ENCODE results near the gene GTF3A. TPM values are rescaled to one million over a fixed set of nuclear protein-coding genes. Genes with fewer than 3 reads are reported as not detected.

Gene GTF3A
- total RNA-seq, 4 donors from 2014 or later: 50.2 to 145 (median 120) TPM

- H3K4me3 ChIP-seq (replicated peaks in 1 of 3): no peak overlapping the region
- peak overlapping the region in 1 of 3 donors; percentile 44 for H3K27ac ChIP-seq
- DNase-seq: peak; percentile 52 to 71
- intact Hi-C loops (cut with DNase I): loop anchor here (10.0 kb wide), 1 partner anchor 187 kb away; the partner anchor contains the start of gene RPL21
- no peaks in the 10 kb centered on the region for H3K9me3 ChIP-seq
- TF ChIP-seq POLR2A (IDR thresholded peaks at IDR 0.05) (no peak), CTCF (IDR thresholded peaks at IDR 0.05) (peak in 1 of 6 experiments; percentile 9)
- WGBS, 2 donors: 43 to 60% methylated on average over 15 of the region's 15 CpGs
- no peaks in the 10 kb centered on the region for H3K27me3 ChIP-seq
- no peaks in the 10 kb centered on the region for H3K36me3 ChIP-seq
- H3K4me1 ChIP-seq: peaks cover 0 to 18% of the 10 kb centered on the region in 2 donors
Measured at GRCh38 chr13:27442071-27442647, 17.7 kb downstream of the GTF3A start.

GRCh38 chr13:27442797-27443196 lies 18.4 kb downstream of the GTF3A start:
- no peak for DNase-seq
- peak overlapping the region in 1 of 3 donors; percentile 44 for H3K27ac ChIP-seq
- WGBS, 2 donors: 97 to 100% methylated on average over 7 of the region's 7 CpGs
- no peaks in the 10 kb centered on the region for H3K9me3 ChIP-seq
- TF ChIP-seq CTCF (IDR thresholded peaks at IDR 0.05): no peak
- H3K27me3 ChIP-seq: no peaks in the 10 kb centered on the region
- no peak overlapping the region for H3K4me3 ChIP-seq (replicated peaks in 1 of 3)
- intact Hi-C loops (cut with DNase I): loop anchor here (10.0 kb wide), 1 partner anchor 188 kb away; the partner anchor contains the start of gene RPL21
- peaks cover 4 to 18% of the 10 kb centered on the region in 2 donors for H3K4me1 ChIP-seq
- H3K36me3 ChIP-seq: no peaks in the 10 kb centered on the region

- H3K27ac ChIP-seq: peak overlapping the region in 1 of 3 donors; percentile 56
- intact Hi-C loops (cut with DNase I): loop anchor here (10.0 kb wide), 1 partner anchor 192 kb away; the partner anchor contains the start of gene RPL21
- H3K4me1 ChIP-seq: peaks cover 24 to 29% of the 10 kb centered on the region in 2 donors
Measured at GRCh38 chr13:27446986-27447583, 22.7 kb downstream of the GTF3A start.

GRCh38 chr13:27448308-27448707 lies 23.9 kb downstream of the GTF3A start:
- DNase-seq: no peak
- Histone ChIP-seq H3K4me3 (replicated peaks in 1 of 3) (no peak overlapping the region), H3K9me3 (no peaks in the 10 kb centered on the region), H3K4me1 (peaks cover 19 to 24% of the 10 kb centered on the region in 2 donors), H3K27me3 (no peaks in the 10 kb centered on the region), H3K36me3 (no peaks in the 10 kb centered on the region), H3K27ac (peak overlapping the region in 1 of 3 donors; percentile 37)
- TF ChIP-seq POLR2A (IDR thresholded peaks at IDR 0.05): no peak
- no peak for TF ChIP-seq CTCF (IDR thresholded peaks at IDR 0.05)
- WGBS, 2 donors: 85 to 88% methylated on average over 4 of the region's 4 CpGs
- intact Hi-C loops (cut with DNase I): loop anchor here (10.0 kb wide), 1 partner anchor 194 kb away; the partner anchor contains the start of gene RPL21

More at GRCh38 chr13:27446986-27447583, 22.7 kb downstream of the GTF3A start:
- no peak overlapping the region for H3K4me3 ChIP-seq (replicated peaks in 1 of 3)
- 69 to 75% methylated on average over 7 of the region's 7 CpGs for WGBS, 2 donors
- H3K27me3 ChIP-seq: no peaks in the 10 kb centered on the region
- no peaks in the 10 kb centered on the region for H3K9me3 ChIP-seq
- no peaks in the 10 kb centered on the region for H3K36me3 ChIP-seq
- no peak for DNase-seq
- no peak for TF ChIP-seq POLR2A (IDR thresholded peaks at IDR 0.05)
- TF ChIP-seq CTCF (IDR thresholded peaks at IDR 0.05): no peak

GRCh38 chr13:27449081-27449603 lies 24.7 kb downstream of the GTF3A start:
- intact Hi-C loops (cut with DNase I): loop anchor here (10.0 kb wide), 1 partner anchor 194 kb away; the partner anchor contains the start of gene RPL21
- TF ChIP-seq CTCF (IDR thresholded peaks at IDR 0.05): no peak
- no peak for TF ChIP-seq POLR2A (IDR thresholded peaks at IDR 0.05)
- Histone ChIP-seq H3K4me1 (peaks cover 19 to 24% of the 10 kb centered on the region in 2 donors), H3K9me3 (no peaks in the 10 kb centered on the region), H3K27ac (peak overlapping the region in 2 of 3 donors; percentile 99 to 100), H3K27me3 (no peaks in the 10 kb centered on the region), H3K4me3 (replicated peaks in 1 of 3) (peak overlapping the region; percentile 74 to 94 (median 82)), H3K36me3 (no peaks in the 10 kb centered on the region)
- WGBS, 2 donors: 39% methylated on average over 15 of the region's 15 CpGs
- DNase-seq: no peak
